ENCODE data around the gene HDAC9.

GRCh38 chr7:18821554-18821953 lies 326.0 kb downstream of the HDAC9 start:
- TF ChIP-seq CTCF (IDR thresholded peaks at IDR 0.05): no peak
- TF ChIP-seq POLR2A (IDR thresholded peaks at IDR 0.05): no peak
